HG02840 (cell line): Measurements from ENCODE around the gene OR2A12.
"Not testable (repeated sequence)": the region's sequence is repeated elsewhere in the genome, so short reads cannot be mapped to it uniquely, and the experiment has no call there.

Experiments used
- ATAC-seq: cut with Tn5 transposase; IDR thresholded peaks from one replicate; pipeline ENCODE4 v1.9.1; 2021; ENCODE audit warnings: mild to moderate bottlenecking, moderate library complexity, moderate number of reproducible peaks; ENCODE audit not compliant: unreplicated experiment, low FRiP score

Gene OR2A12, protein sequence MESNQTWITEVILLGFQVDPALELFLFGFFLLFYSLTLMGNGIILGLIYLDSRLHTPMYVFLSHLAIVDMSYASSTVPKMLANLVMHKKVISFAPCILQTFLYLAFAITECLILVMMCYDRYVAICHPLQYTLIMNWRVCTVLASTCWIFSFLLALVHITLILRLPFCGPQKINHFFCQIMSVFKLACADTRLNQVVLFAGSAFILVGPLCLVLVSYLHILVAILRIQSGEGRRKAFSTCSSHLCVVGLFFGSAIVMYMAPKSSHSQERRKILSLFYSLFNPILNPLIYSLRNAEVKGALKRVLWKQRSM

DNA sequence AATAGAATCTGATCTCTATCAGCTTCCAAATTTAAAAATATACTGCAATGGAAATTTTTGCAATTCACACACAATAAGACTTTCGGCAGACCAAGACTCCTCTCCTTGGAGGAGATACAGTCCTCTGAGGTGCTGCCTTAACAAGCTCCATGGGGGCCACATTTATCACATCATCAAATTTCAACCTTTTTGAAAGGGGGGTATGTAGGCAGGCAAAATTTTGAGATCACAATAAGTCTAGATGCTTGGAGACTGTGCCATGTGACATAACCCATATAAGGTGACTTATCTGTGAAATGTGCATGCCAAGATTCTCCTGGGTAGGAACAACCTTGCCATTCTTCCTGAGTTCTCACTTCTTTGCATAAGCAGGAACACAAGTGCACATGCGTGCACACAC, at the start of gene OR2A12:
OR2A12 (plus strand) TSS at position 301 of the 400 bp plus-strand sequence. CDS start 8,830 bp downstream, outside the sequence.
- no peak for ATAC-seq

DNA sequence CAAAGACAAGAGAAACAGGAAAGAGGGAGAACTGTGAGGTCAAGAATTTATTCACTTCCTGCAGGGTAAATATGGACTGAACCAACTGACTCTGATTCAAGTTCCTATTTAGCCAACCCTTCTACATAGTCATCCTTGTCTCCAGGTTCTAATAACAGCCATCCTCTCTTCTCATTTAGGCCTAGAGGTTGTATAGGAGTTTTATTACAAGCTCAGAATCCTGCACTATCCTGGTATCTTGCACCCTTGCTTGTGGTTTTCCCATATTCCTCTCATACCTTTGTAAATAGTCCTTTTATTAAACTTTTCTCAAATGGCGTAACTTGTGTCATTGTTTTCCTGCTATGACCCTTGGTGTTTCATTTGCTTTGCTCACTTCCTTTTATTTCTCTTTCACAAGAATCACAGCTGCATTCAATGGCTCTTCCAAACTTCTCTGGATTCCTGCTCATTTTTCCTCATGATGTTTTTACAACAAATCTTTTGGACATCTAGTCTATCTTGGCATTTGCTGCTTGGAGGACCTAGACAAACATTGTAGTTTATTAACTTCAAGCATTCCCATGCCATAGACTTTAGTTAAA, 49.7 kb upstream of the OR2A12 start:
- ATAC-seq = no peak

DNA sequence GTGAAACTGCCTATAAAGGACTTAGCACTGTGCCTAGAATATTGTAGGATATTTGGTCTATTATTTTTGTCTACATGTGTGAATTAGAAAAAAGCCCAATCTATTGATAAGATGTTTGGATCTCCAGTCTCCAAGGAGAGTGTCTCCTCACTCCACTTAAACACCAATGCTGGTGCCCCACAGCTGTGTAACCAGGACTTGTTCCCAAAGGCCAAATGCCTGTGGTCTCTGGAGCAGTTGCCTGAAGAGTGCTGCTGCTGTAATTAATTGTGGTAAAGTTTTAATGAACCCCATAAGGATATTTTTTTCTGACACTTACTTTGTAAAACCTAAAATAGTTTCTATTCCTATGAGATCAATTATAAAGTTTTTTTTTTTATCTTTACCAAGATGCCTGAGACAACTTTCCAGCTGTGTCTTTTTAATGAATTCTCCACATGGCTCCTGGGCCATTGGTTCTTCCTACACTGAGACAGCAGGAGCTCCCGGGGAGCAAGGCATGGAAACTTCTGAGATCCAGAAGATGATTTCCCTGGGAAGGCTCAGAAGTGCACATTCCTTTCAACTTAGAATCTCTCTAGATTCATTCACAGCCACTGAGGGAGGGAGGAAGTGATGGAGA, 48.6 kb upstream of the OR2A12 start:
- ATAC-seq = no peak

DNA sequence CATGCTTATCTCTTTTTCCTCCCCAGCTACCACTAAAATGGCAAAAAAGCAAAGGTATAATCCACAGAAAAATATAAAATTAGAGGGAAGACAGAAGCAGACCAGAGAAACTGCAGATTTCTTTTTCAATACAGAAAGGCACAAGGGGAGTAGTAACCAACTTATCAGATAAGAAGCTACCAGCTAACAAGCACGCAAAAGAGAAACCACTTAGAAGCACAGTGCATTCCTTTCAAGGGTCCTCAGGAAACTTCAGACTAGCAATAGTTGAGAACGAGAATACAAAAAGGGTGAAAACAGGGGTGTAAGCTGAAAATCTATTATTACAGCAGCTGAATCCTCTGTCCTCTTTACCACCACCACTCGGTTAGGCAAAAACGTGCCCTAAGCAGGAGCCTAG, 47.2 kb upstream of the OR2A12 start:
- ATAC-seq = no peak

DNA sequence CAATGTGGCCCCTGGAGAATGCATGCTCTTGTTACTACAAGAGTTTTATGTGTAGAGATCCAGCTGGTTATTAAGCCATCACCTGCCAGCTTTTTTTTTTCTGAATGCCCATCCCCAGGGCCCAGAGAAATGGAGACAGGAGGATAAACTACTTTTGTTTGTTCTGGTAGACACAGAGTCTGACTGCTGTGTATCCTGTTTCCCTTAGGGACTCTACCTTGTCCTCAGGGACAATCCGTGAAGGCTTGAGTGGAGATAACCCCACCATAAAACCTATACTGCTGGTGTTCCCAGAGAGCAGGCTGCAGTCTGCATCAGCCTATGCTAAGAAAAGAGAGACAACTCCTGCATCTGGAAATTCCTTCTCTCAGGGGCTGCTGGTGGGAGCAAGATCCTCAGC, 37.4 kb upstream of the OR2A12 start, which contains the start of gene OR2A5:
OR2A5 (plus strand) TSS at position 301 of the 400 bp plus-strand sequence. CDS start 1,454 bp downstream, outside the sequence.
- no peak for ATAC-seq

DNA sequence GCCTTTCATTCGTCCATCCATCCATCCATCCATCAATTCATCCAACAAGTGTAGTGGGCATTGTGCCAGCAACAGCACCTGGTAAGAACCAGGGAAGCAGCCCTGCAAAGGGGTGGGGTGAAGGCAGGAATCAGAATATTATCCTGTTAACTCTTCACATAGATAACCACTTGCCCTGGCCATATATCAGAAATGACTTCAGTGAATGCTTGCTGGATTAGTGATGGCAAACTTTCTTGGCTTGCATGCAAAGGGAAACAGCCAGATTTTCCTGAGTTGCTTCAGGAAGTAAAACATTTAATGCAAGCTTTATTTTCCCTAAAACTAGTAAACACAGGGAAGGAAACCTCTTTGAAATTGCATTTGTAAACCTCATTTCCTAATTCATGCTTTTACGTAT, 36.6 kb upstream of the OR2A12 start:
- no peak for ATAC-seq

DNA sequence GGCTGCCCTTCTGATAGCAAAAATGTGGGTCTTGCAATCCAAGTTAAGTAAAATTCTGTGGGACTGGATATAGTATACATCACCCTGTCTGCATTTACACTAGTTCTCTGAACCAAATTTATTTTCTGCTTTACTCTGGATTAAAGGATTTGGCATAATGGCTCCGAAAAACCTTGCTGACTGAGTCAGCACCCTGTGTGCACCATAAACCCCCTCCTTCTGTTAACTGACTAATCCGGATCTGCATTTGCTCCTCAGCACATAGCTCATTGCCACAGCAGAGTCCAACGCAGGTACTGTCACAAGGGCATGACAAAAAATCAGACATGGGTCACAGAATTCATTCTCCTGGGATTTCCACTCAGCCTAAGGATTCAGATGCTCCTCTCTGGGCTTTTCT, 36.0 kb upstream of the OR2A12 start:
- no peak for ATAC-seq

DNA sequence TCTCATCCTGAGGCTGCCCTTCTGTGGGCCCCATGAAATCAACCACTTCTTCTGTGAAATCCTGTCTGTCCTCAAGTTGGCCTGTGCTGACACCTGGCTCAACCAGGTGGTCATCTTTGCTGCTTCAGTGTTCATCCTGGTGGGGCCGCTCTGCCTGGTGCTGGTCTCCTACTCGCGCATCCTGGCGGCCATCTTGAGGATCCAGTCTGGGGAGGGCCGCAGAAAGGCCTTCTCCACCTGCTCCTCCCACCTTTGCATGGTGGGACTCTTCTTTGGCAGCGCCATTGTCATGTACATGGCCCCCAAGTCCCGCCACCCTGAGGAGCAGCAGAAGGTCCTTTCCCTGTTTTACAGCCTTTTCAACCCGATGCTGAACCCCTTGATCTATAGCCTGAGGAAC, 35.2 kb upstream of the OR2A12 start:
- not testable (repeated sequence) for ATAC-seq

DNA sequence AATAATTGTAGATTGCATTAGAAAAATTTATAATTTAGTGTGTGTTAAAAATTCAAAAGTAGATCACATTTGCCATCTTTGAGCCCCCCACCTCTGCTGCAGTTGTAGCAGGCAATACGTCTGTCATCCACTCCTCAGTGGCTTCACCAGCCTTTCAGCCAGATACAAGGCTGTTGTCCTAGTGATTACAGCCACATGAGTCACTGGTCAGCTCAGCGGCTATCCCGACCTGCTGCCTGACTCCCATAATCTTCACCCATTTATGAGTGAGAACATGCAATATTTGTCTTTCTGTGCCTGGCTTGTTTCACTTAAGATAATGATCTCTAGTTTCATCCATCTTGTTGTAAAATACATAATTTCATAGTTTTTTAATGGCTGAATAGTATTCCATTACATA, 28.1 kb upstream of the OR2A12 start:
- ATAC-seq = no peak

DNA sequence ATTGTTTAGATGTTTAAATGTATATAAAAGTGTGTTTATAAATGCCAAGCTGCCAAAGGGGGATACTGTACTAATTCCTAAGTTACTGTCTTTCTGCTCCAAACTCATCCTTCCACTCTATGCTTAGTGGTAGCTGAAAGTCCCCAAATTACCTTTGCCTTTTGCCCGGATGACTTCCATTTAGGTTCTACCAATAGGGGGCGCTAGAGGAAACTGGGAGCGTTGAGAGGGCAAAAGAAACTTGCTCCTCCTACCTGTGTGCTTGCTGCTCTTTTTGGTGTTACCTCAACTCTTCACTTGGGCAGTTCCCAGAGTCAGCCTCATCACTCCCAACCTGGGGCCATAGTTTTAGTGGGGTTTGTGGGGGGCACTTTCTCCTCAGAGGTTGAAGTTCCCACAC, 22.4 kb upstream of the OR2A12 start:
- ATAC-seq = no peak

DNA sequence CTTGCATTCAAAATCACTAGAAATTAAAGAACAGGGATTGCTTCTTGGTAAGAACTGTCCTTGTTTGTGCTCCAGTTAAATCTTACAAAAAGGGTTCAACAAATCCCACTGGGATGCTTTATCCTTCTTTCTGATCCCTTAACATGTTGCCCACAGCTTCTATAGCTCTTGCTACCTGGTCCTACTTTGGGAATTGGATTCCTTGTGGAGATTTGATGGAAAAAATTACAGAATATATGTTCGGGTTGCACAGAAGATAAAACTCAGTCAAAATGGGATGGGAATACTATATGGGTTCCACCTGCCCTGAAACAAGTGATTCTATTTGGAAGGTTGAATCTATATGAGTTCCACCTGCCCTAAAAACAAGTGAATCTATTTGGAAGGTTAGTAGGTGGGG, 16.6 kb upstream of the OR2A12 start, which contains the start of gene OR2A25:
OR2A25 (plus strand) TSS at position 301 of the 400 bp plus-strand sequence. CDS start 4,409 bp downstream, outside the sequence.
- ATAC-seq = no peak

DNA sequence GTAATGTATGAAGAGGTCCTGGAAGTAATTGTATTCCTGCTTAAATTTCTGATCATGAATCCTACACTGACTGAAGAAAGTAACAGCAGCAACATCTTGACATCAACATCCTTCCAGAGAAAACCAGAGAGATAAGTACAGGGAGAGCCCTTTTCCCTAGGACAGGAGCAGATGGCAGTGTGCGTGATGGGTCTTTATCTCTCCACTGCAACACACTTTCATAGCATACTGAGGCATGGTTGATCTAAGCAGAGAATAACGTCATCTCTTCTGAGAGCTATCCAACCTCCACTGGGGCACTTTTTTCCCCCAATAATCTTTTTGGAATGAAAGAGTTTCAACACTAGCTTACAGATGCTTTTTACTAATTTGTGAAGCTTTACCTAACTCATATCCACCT, 16.1 kb upstream of the OR2A12 start:
- no peak for ATAC-seq

DNA sequence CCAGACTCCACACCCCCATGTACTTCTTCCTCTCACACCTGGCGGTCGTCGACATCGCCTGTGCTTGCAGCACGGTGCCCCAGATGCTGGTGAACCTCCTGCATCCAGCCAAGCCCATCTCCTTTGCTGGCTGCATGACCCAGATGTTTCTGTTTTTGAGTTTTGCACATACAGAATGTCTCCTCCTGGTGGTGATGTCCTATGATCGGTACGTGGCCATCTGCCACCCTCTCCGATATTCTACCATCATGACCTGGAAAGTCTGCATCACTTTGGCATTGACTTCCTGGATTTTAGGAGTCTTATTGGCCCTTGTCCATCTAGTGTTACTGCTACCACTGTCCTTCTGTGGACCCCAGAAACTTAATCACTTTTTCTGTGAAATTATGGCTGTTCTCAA, 11.7 kb upstream of the OR2A12 start:
- ATAC-seq = no peak

DNA sequence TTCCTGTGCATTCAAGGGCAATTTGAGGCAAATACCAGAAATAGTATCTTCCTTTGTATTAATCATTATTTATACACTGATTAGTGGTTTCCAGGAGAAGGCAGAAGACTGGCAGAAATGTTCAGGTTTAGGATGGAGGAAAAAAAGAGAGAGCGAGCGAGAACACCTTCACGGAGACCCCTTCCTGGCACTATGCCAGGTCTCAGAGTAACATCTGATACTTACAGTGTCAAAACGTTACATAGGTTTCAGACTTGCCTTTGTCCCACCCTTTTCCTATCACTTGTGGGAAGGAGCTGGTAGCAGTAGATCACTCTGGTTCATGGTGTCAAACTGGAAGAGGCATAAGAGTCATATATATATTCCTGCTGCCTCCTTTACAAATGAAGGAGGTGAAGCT, 652 bp downstream of the OR2A12 start:
- ATAC-seq = no peak

DNA sequence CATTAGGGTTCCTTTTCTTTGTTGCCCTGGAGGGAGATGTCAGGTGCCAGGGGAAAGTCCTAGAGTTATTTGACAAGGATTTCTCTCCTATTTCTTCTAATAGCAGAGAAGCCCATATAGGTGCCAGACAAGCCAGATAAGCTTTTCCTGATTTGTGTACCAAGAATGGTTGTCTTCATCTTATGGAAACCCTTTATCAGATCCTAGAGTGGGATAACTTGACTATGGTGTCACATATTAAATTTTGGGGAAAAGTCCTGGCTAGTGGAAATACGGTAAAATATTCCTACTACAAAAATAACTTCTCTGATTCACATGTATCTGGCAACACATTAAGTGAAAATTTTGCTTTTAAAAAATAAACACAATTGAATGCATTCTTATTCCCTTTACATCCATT, 1.2 kb downstream of the OR2A12 start:
- ATAC-seq = no peak

DNA sequence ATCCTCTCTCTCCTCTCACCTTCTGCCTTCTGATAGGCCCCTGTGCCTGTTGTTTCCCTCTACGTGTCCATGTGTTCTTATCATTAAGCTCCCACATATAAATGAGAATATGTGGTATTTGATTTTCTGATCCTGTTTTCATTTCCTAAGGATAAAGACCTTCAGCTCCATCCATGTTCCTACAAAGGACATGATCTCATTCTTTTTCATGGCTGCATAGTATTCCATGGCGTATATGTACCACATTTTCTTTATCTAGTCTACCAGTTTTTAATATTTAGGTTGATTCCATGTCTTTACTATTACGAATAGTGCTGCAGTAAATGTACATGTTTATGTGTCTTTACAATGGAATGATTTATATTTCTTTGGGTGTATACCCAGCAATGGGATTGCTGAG, 4.6 kb downstream of the OR2A12 start:
- no peak for ATAC-seq

DNA sequence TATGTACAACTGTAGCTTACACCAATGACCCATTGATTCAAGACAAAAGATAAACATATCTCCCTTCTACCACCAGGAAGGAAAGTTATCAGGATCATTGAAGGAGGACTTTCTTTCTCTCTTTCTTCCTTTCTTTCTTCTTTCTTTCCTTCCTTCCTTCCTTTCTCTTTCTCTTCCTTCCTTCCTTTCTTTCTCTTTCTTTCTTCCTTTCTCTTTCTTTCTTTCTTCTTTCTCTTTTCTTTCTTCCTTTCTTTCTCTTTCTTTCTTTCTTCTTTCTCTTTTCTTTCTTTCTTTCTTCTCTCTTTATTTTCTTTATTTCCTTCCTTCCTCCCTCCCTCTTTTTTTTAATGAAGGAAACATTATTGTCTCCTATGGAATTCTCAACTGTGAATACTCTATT, 12.7 kb downstream of the OR2A12 start:
- no peak for ATAC-seq

DNA sequence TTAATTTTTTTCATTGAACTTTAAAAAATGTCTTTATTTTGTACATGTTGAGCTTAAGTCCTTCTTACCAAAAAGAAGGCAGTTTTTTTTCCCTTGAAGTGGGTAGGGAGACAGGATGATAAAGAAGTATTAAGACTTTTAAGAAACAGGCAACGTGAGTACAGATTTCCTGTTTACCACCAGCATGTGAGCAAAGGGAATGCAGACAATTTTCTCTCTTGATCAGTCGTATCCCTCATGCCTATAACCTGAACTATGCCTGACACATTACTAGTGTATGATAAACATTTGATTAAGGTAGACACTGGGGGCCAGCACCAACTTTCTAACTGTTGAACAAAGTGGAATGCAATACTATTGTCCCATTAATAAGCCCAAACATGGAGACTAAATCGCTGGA, 14.5 kb downstream of the OR2A12 start:
- ATAC-seq = no peak

DNA sequence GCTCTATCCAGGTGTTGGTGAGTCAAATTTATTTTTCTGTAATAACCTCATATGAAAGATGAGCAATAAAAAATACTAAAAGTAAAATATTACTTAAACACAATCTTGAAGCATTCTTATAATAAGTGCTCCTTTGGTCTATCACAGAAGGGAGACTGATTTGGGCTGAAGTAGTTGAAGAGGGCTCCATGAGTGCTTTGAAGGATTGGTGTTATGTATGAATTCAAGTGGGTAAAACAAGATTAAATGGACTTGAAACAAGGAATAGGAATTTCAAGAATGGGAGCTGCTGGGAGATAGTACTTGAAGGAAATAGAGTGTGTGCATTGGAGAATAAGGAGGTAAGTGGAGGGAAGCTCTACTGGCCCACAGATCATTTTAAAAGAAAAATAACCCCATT, 16.0 kb downstream of the OR2A12 start:
- no peak for ATAC-seq

DNA sequence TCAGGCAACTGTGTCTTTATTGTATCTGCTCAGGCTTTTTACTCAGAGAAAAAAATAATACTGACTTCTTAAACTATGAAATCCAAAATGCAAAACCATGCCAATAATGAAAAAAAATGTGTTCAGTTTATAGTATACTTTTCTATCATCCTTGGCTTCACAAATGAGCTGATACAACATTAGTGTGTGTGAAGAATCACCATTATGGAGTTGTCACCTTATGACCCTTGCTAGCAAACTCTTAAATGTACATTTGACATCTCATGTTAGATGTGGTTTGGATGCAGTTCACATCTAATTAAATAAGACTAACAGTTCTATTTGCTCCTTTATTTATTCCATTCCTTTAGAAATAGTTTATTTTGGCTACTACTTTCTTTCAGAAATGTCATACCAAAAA, 19.1 kb downstream of the OR2A12 start:
- no peak for ATAC-seq

DNA sequence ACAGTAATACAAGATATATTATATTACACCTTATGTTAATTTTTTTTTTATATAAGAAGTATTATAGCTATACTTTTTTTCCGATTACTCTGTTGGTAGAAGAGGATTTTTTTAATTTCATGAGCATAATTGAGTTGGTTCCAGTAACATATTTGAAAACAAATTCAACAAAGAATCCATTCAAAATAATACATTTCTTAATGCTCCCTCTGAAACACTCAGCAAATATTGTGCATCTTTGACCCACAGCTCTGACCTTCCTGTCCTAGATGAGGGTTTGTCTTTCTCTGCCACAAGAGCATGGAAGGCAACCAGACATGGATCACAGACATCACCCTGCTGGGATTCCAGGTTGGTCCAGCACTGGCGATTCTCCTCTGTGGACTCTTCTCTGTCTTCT, 23.2 kb downstream of the OR2A12 start, which contains the start of gene OR2A2:
OR2A2 (plus strand) TSS at position 301 of the 400 bp plus-strand sequence; CDS start at position 301, 0 bp downstream.
- no peak for ATAC-seq

DNA sequence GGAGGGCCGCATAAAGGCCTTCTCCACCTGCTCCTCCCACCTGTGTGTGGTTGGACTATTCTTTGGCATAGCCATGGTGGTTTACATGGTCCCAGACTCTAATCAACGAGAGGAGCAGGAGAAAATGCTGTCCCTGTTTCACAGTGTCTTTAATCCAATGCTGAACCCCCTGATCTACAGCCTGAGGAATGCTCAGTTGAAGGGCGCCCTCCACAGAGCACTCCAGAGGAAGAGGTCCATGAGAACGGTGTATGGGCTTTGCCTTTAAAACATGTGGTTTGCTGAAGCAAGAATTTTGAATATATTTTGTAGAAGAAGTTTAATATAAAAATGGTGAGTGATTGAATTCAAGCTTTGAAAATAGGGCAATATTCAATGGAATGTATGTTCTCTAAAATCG, 24.2 kb downstream of the OR2A12 start:
- no peak for ATAC-seq
